ENCODE measurements around the gene DCST2. TPM values are rescaled to one million over a fixed set of nuclear protein-coding genes. Genes with fewer than 3 reads are reported as not detected.

The DCST2 gene
- total and polyA plus RNA-seq, 10 of the 15 experiments (the other 5 are each of a cell fraction or from before 2014, with no cell fraction given): 0.33 to 0.41 (median 0.36) TPM; not detected in 7

DNA sequence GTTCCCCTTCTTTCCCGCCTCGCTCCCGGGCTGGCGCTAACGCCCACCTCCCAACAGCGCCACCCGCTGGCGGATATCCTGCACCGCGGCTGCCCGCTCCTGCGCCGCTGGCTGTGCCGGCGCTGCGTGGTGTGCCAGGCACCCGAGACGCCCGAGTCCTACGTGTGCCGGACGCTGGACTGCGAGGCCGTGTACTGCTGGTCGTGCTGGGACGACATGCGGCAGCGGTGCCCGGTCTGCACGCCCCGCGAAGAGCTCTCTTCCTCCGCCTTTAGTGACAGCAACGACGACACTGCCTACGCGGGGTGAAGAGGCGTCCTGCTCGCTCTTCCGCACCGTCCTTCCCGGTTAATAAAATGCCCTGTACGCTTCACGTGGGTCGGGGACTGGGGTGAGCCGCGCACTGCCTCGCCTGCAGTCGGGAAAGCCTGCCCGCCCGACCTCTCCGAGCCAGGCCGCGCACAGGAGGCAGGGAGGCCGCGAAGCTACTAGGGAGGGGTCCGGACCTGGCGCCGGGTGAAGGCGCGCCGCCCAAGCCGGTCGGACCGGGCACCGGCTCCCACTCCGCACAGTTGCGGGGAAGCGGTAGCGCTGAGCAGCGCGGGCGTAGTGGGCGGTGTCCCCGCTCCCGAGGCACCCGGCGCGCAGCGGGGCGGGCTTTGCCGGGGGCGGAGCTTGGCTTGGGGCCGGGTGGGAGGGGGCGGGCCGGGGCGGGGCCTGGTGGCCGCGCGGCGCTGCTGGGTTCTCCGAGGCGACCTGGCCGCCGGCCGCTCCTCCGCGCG, 17.2 kb upstream of the DCST2 start, which contains the start of gene ADAM15 (continued):
- TF ChIP-seq, protein P1, sequence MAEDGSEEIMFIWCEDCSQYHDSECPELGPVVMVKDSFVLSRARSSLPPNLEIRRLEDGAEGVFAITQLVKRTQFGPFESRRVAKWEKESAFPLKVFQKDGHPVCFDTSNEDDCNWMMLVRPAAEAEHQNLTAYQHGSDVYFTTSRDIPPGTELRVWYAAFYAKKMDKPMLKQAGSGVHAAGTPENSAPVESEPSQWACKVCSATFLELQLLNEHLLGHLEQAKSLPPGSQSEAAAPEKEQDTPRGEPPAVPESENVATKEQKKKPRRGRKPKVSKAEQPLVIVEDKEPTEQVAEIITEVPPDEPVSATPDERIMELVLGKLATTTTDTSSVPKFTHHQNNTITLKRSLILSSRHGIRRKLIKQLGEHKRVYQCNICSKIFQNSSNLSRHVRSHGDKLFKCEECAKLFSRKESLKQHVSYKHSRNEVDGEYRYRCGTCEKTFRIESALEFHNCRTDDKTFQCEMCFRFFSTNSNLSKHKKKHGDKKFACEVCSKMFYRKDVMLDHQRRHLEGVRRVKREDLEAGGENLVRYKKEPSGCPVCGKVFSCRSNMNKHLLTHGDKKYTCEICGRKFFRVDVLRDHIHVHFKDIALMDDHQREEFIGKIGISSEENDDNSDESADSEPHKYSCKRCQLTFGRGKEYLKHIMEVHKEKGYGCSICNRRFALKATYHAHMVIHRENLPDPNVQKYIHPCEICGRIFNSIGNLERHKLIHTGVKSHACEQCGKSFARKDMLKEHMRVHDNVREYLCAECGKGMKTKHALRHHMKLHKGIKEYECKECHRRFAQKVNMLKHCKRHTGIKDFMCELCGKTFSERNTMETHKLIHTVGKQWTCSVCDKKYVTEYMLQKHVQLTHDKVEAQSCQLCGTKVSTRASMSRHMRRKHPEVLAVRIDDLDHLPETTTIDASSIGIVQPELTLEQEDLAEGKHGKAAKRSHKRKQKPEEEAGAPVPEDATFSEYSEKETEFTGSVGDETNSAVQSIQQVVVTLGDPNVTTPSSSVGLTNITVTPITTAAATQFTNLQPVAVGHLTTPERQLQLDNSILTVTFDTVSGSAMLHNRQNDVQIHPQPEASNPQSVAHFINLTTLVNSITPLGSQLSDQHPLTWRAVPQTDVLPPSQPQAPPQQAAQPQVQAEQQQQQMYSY (CRISPR knock-in tag; IDR thresholded peaks at IDR 0.05): no peak
- TF ChIP-seq SMARCA5 (IDR thresholded peaks at IDR 0.05): peak; percentile 83; the same call in 1 of the 2 replicates
- TF ChIP-seq GABPA (IDR thresholded peaks at IDR 0.05; ENCODE audit: low read depth): no peak
- no peak for TF ChIP-seq NRF1 (conservative IDR thresholded peaks at IDR 0.05; ENCODE audit: low read depth, low read length)
- TF ChIP-seq NBN (IDR thresholded peaks at IDR 0.05): 0 out of 2 replicates have a peak, but pooled peaks have one; percentile 57
- TF ChIP-seq, protein P2, sequence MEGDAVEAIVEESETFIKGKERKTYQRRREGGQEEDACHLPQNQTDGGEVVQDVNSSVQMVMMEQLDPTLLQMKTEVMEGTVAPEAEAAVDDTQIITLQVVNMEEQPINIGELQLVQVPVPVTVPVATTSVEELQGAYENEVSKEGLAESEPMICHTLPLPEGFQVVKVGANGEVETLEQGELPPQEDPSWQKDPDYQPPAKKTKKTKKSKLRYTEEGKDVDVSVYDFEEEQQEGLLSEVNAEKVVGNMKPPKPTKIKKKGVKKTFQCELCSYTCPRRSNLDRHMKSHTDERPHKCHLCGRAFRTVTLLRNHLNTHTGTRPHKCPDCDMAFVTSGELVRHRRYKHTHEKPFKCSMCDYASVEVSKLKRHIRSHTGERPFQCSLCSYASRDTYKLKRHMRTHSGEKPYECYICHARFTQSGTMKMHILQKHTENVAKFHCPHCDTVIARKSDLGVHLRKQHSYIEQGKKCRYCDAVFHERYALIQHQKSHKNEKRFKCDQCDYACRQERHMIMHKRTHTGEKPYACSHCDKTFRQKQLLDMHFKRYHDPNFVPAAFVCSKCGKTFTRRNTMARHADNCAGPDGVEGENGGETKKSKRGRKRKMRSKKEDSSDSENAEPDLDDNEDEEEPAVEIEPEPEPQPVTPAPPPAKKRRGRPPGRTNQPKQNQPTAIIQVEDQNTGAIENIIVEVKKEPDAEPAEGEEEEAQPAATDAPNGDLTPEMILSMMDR (IDR thresholded peaks at IDR 0.05 in 2 of 3, conservative IDR thresholded peaks at IDR 0.05 in 1 of 3; ENCODE audit: control insufficient read depth in 2 of 3, extremely low read depth in 1 of 3, insufficient read depth in 1 of 3, low read depth in 3 of 3, low read length in 3 of 3): peak; percentile 91 to 92 (median 91)
- no peak for TF ChIP-seq ZBTB11 (CRISPR knock-in tag; IDR thresholded peaks at IDR 0.05)
- no peak for TF ChIP-seq TCF3 (IDR thresholded peaks at IDR 0.05; ENCODE audit: borderline replicate concordance, insufficient read depth, low read depth, low read length)
- TF ChIP-seq POLR2AphosphoS2 (IDR thresholded peaks at IDR 0.05; ENCODE audit: low read depth, low read length): no peak
